PC-3 (cell line): Measurements from ENCODE around the gene CDS1. TPM values are rescaled to one million over a fixed set of nuclear protein-coding genes. Genes with fewer than 3 reads are reported as not detected.
A peak's percentile ranks its signal among the peaks of the same experiment; 100 is the strongest.

Experiments
- ATAC-seq: fragments of 200-7000 bp; cut with Tn5 transposase; 2 replicates; pipeline ENCODE4 v1.9.1; 2020; ENCODE audit warnings: mild to moderate bottlenecking, moderate library complexity
- BruUV-seq: library from RNA; stranded (reverse); fragments of 400-500 nt; replicated peaks from 2 replicates; lab custom pipeline; 2021; lab: Mats Ljungman, UMichigan
- CTCF ChIA-PET: fragments of 300-600 bp; sonication (Branson Sonifier 250); formaldehyde crosslinking; loops from one replicate; lab custom pipeline; 2022; ENCODE audit warnings: antibody characterized with exemption; lab: Charles Lee
- POLR2A ChIA-PET: fragments of 300-600 bp; sonication (Branson Sonifier 250); formaldehyde crosslinking; loops from one replicate; lab custom pipeline; 2022; ENCODE audit warnings: antibody characterized with exemption; ENCODE audit not compliant: unreplicated experiment; lab: Charles Lee
- DNase-seq: peaks from one replicate; pipeline ENCODE4 v3.0.0-alpha.2; 2015
- H2AFZ ChIP-seq: fragments of 300-600 bp; sonication (generic); 2 replicates; pipeline ENCODE4 v1.6.0; 2016; ENCODE audit warnings: antibody characterized with exemption, low read length
- H3F3A ChIP-seq: fragments of 300-600 bp; sonication (generic); one replicate; pipeline ENCODE4 v1.6.0; 2017; ENCODE audit warnings: antibody characterized with exemption, low read length, control low read depth, mild to moderate bottlenecking; ENCODE audit not compliant: unreplicated experiment
- H3K27ac ChIP-seq: fragments of 300-600 bp; sonication (generic); 2 replicates; pipeline ENCODE4 v1.5.1; 2016; ENCODE audit warnings: mild to moderate bottlenecking, low read length
- H3K27me3 ChIP-seq: fragments of 300-600 bp; sonication (generic); 2 replicates; pipeline ENCODE4 v1.6.1; 2016; ENCODE audit warnings: low read length, mixed read lengths
- H3K36me3 ChIP-seq: fragments of 300-600 bp; sonication (generic); 2 replicates; pipeline ENCODE4 v1.6.1; 2016; ENCODE audit warnings: low read depth, mixed run types, low read length, mixed read lengths
- H3K4me1 ChIP-seq: fragments of 300-600 bp; sonication (generic); 2 replicates; pipeline ENCODE4 v1.5.1; 2016; ENCODE audit warnings: low read length; ENCODE audit not compliant: insufficient read depth
- H3K4me2 ChIP-seq: fragments of 300-600 bp; sonication (generic); 2 replicates; pipeline ENCODE4 v1.6.0; 2016; ENCODE audit warnings: low read length
- H3K4me3 ChIP-seq: fragments of 300-600 bp; sonication (generic); 2 replicates; pipeline ENCODE4 v1.5.1; 2016; ENCODE audit warnings: mild to moderate bottlenecking, low read length, mixed read lengths
- H3K79me2 ChIP-seq: fragments of 300-600 bp; sonication (generic); 2 replicates; pipeline ENCODE4 v1.6.1; 2017; ENCODE audit warnings: low read length, mixed read lengths
- H3K9ac ChIP-seq: fragments of 300-600 bp; sonication (generic); 2 replicates; pipeline ENCODE4 v1.6.0; 2016; ENCODE audit warnings: mild to moderate bottlenecking, low read length
- H3K9me2 ChIP-seq: fragments of 300-600 bp; sonication (generic); replicated peaks from 2 replicates; pipeline ENCODE4 v1.6.1; 2016; ENCODE audit warnings: mixed run types, low read length, mixed read lengths
- H3K9me3 ChIP-seq: fragments of 300-600 bp; sonication (generic); 2 replicates; pipeline ENCODE4 v1.6.1; 2016; ENCODE audit warnings: low read length, mixed read lengths
- H4K20me1 ChIP-seq: fragments of 300-600 bp; sonication (generic); 2 replicates; pipeline ENCODE4 v1.6.1; 2016; ENCODE audit warnings: low read length, mixed read lengths
- CTCF ChIP-seq: fragments of 300-600 bp; sonication (generic); conservative IDR thresholded peaks from 2 replicates; pipeline ENCODE4 v1.5.1; 2017; ENCODE audit warnings: antibody characterized with exemption, low read depth, mild to moderate bottlenecking, low read length
- EZH2 ChIP-seq: fragments of 300-600 bp; sonication (generic); IDR thresholded peaks from one replicate; pipeline ENCODE4 v1.6.1; 2017; ENCODE audit warnings: antibody characterized with exemption, mild to moderate bottlenecking, low read length; ENCODE audit not compliant: unreplicated experiment
- EZH2phosphoT487 ChIP-seq: fragments of 300-600 bp; sonication (generic); IDR thresholded peaks from 2 replicates; pipeline ENCODE4 v1.6.1; 2018; ENCODE audit warnings: mild to moderate bottlenecking, antibody characterized with exemption, low read length, borderline replicate concordance
- intact Hi-C: fragments of 100-400 bp; cut with micrococcal nuclease; formaldehyde crosslinking; loops from 2 replicates; pipeline ENCODE4 v1.9.0; 2023
- total RNA-seq: library from RNA; depleted of rRNA; stranded (reverse); fragments of >200 nt; gene quantifications from 2 replicates; pipeline ENCODE4 v1.2.3, GENCODE V29; 2014; rRNA removed

The CDS1 gene
- total RNA-seq, 1 experiment from 2014 or later, result 10.4 TPM

- H3K4me3 ChIP-seq, result no peak overlapping the region
- H3K4me1 ChIP-seq, result peaks cover 28% of the 10 kb centered on the region
- H3K4me2 ChIP-seq, result peak overlapping the region; percentile 13; the same call in 1 of the 2 replicates
- TF ChIP-seq CTCF (no peak), EZH2 (no peak), EZH2phosphoT487 (no peak)
- H4K20me1 ChIP-seq, result no peaks in the 10 kb centered on the region
- H3K9me2 ChIP-seq, result no peaks in the 10 kb centered on the region
- H2AFZ ChIP-seq, result no peak overlapping the region
- H3K79me2 ChIP-seq, result no peaks in the 10 kb centered on the region
- H3K9ac ChIP-seq, result no peak overlapping the region
- no peaks in the 10 kb centered on the region for H3F3A ChIP-seq
- peak; percentile 30; the same call in 1 of the 2 replicates for ATAC-seq
- no peaks in the 10 kb centered on the region for H3K9me3 ChIP-seq
- H3K27ac ChIP-seq, result peak overlapping the region; percentile 18; the same call in 1 of the 2 replicates
- ChIA-PET POLR2A (no interaction called here), CTCF (interaction anchor here (0.5 kb wide), 1 partner anchor 365 kb away, joined by 3 read pairs; no protein-coding TSS in a partner anchor)
- H3K36me3 ChIP-seq, result peaks cover 4% of the 10 kb centered on the region; the same call in 1 of the 2 replicates
- intact Hi-C loops, result no loop called here
- no peaks in the 10 kb centered on the region for H3K27me3 ChIP-seq
- BruUV-seq, result no TSS peak
- peak; percentile 25 for DNase-seq
Measured at GRCh38 chr4:84699001-84699671, 116.2 kb downstream of the CDS1 start.

Other genes with a start within 250 kb of the CDS1 start
- gene NKX6-1, start 83.8 kb upstream of the CDS1 start, total RNA-seq, result 0.52 and 0.62 TPM in 2 replicates